ENCODE results near the gene PYDC2. TPM values are rescaled to one million over a fixed set of nuclear protein-coding genes. Genes with fewer than 3 reads are reported as not detected.

Gene PYDC2
- total RNA-seq, 1 experiment from 2014 or later, result not detected

DNA sequence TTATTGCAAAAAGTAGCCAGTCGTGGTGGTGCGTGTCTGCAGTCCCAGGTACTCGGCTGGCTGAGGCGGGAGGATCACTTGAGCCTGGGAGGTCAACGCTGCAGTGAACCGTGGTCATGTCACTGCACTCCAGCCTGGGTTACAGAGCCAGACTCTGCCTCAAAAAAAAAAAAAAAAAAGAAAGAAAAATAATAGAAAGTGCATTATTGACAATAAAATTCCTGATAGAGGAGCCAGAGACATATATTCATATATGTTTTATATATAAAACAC, 43.6 kb upstream of the PYDC2 start:
- Mint-ChIP-seq H3K4me1 (peaks cover 13% of the 10 kb centered on the region), H3K36me3 (no peaks in the 10 kb centered on the region), H3K9me3 (no peaks in the 10 kb centered on the region; the same call in 1 of the 2 replicates), H3K4me3 (no peak overlapping the region), H3K27me3 (ENCODE audit: low read depth) (no peaks in the 10 kb centered on the region), H3K27ac (no peak overlapping the region)
- TF ChIP-seq KAT7 (CRISPR knock-in tag; IDR thresholded peaks at IDR 0.05; ENCODE audit: borderline replicate concordance), result no peak
- DNase-seq (ENCODE audit: low spot score) (no peak), ATAC-seq (peak; percentile 30)
- CTCF ChIA-PET, result no interaction called here
- POLR2A ChIA-PET, result no interaction called here

- Mint-ChIP-seq H3K27me3 (ENCODE audit: low read depth) (no peaks in the 10 kb centered on the region), H3K4me1 (peaks cover 3% of the 10 kb centered on the region), H3K9me3 (peaks cover 8% of the 10 kb centered on the region; the same call in 1 of the 2 replicates), H3K27ac (no peak overlapping the region), H3K4me3 (no peak overlapping the region), H3K36me3 (no peaks in the 10 kb centered on the region)
- TF ChIP-seq, protein P1, sequence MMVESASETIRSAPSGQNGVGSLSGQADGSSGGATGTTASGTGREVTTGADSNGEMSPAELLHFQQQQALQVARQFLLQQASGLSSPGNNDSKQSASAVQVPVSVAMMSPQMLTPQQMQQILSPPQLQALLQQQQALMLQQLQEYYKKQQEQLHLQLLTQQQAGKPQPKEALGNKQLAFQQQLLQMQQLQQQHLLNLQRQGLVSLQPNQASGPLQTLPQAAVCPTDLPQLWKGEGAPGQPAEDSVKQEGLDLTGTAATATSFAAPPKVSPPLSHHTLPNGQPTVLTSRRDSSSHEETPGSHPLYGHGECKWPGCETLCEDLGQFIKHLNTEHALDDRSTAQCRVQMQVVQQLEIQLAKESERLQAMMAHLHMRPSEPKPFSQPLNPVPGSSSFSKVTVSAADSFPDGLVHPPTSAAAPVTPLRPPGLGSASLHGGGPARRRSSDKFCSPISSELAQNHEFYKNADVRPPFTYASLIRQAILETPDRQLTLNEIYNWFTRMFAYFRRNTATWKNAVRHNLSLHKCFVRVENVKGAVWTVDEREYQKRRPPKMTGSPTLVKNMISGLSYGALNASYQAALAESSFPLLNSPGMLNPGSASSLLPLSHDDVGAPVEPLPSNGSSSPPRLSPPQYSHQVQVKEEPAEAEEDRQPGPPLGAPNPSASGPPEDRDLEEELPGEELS (CRISPR knock-in tag; IDR thresholded peaks at IDR 0.05), result no peak
- TF ChIP-seq, protein P2, sequence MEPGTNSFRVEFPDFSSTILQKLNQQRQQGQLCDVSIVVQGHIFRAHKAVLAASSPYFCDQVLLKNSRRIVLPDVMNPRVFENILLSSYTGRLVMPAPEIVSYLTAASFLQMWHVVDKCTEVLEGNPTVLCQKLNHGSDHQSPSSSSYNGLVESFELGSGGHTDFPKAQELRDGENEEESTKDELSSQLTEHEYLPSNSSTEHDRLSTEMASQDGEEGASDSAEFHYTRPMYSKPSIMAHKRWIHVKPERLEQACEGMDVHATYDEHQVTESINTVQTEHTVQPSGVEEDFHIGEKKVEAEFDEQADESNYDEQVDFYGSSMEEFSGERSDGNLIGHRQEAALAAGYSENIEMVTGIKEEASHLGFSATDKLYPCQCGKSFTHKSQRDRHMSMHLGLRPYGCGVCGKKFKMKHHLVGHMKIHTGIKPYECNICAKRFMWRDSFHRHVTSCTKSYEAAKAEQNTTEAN (CRISPR knock-in tag; IDR thresholded peaks at IDR 0.05), result no peak
- TF ChIP-seq TP53 (CRISPR knock-in tag; IDR thresholded peaks at IDR 0.05) (no peak), ATF2 (CRISPR knock-in tag; IDR thresholded peaks at IDR 0.05; ENCODE audit: borderline replicate concordance, low read depth) (no peak), ZNF219 (CRISPR knock-in tag; IDR thresholded peaks at IDR 0.05; ENCODE audit: borderline replicate concordance) (no peak), NR2C2 (CRISPR knock-in tag; IDR thresholded peaks at IDR 0.05) (no peak), CREM (CRISPR knock-in tag; IDR thresholded peaks at IDR 0.05) (no peak), ESRRA (CRISPR knock-in tag; IDR thresholded peaks at IDR 0.05; ENCODE audit: borderline replicate concordance) (no peak)
- TF ChIP-seq, protein P3, sequence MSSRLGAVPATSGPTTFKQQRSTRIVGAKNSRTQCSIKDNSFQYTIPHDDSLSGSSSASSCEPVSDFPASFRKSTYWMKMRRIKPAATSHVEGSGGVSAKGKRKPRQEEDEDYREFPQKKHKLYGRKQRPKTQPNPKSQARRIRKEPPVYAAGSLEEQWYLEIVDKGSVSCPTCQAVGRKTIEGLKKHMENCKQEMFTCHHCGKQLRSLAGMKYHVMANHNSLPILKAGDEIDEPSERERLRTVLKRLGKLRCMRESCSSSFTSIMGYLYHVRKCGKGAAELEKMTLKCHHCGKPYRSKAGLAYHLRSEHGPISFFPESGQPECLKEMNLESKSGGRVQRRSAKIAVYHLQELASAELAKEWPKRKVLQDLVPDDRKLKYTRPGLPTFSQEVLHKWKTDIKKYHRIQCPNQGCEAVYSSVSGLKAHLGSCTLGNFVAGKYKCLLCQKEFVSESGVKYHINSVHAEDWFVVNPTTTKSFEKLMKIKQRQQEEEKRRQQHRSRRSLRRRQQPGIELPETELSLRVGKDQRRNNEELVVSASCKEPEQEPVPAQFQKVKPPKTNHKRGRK (CRISPR knock-in tag; IDR thresholded peaks at IDR 0.05; ENCODE audit: borderline replicate concordance), result no peak
- ATAC-seq, result no peak
- DNase-seq (ENCODE audit: low spot score), result no peak
- ChIA-PET CTCF (interaction anchor here (1.7 kb wide), 1 partner anchor 389 kb away, joined by 5 read pairs; no protein-coding TSS in a partner anchor), POLR2A (no interaction called here)
Observed at GRCh38 chr3:191420771-191421170, 40.2 kb upstream of the PYDC2 start.

- CTCF ChIA-PET, result no interaction called here
Observed at GRCh38 chr3:191424881-191425280, 36.1 kb upstream of the PYDC2 start.

More at GRCh38 chr3:191424881-191425280, 36.1 kb upstream of the PYDC2 start:
- no peaks in the 10 kb centered on the region for H3K36me3 Mint-ChIP-seq
- POLR2A ChIA-PET, result no interaction called here
- no peak overlapping the region for H3K4me3 Mint-ChIP-seq
- ATAC-seq, result no peak
- TF ChIP-seq, protein P4, sequence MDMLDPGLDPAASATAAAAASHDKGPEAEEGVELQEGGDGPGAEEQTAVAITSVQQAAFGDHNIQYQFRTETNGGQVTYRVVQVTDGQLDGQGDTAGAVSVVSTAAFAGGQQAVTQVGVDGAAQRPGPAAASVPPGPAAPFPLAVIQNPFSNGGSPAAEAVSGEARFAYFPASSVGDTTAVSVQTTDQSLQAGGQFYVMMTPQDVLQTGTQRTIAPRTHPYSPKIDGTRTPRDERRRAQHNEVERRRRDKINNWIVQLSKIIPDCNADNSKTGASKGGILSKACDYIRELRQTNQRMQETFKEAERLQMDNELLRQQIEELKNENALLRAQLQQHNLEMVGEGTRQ (CRISPR knock-in tag; IDR thresholded peaks at IDR 0.05), result no peak
- TF ChIP-seq GRHL2 (CRISPR knock-in tag; IDR thresholded peaks at IDR 0.05; ENCODE audit: insufficient replicate concordance, severe bottlenecking), result no peak
- no peak for TF ChIP-seq TP53 (CRISPR knock-in tag; IDR thresholded peaks at IDR 0.05)
- TF ChIP-seq, protein P5, sequence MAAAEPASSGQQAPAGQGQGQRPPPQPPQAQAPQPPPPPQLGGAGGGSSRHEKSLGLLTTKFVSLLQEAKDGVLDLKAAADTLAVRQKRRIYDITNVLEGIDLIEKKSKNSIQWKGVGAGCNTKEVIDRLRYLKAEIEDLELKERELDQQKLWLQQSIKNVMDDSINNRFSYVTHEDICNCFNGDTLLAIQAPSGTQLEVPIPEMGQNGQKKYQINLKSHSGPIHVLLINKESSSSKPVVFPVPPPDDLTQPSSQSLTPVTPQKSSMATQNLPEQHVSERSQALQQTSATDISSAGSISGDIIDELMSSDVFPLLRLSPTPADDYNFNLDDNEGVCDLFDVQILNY (CRISPR knock-in tag; IDR thresholded peaks at IDR 0.05), result no peak
- TF ChIP-seq ELF4 (CRISPR knock-in tag; IDR thresholded peaks at IDR 0.05; ENCODE audit: low read depth), result no peak
- TF ChIP-seq ESRRA (CRISPR knock-in tag; IDR thresholded peaks at IDR 0.05; ENCODE audit: borderline replicate concordance), result no peak
- H3K27me3 Mint-ChIP-seq (ENCODE audit: low read depth), result no peaks in the 10 kb centered on the region
- peaks cover 7% of the 10 kb centered on the region for H3K4me1 Mint-ChIP-seq
- peaks cover 8% of the 10 kb centered on the region; the same call in 1 of the 2 replicates for H3K9me3 Mint-ChIP-seq
- DNase-seq (ENCODE audit: low spot score), result no peak
- no peak overlapping the region for H3K27ac Mint-ChIP-seq
